GM12872 (cell line): ENCODE data around the gene PNCK.

Experiments used
- TF ChIP-seq, protein P1 (sequence below): IDR thresholded peaks from 3 replicates; pipeline ENCODE4 v1.5.1; 2011; ENCODE audit warnings: low read depth, mild to moderate bottlenecking, low read length, moderate library complexity; ENCODE audit not compliant: insufficient read depth

The PNCK gene

GRCh38 chrX:153621949-153622598, 51.5 kb downstream of the PNCK start:
- TF ChIP-seq, protein P1, sequence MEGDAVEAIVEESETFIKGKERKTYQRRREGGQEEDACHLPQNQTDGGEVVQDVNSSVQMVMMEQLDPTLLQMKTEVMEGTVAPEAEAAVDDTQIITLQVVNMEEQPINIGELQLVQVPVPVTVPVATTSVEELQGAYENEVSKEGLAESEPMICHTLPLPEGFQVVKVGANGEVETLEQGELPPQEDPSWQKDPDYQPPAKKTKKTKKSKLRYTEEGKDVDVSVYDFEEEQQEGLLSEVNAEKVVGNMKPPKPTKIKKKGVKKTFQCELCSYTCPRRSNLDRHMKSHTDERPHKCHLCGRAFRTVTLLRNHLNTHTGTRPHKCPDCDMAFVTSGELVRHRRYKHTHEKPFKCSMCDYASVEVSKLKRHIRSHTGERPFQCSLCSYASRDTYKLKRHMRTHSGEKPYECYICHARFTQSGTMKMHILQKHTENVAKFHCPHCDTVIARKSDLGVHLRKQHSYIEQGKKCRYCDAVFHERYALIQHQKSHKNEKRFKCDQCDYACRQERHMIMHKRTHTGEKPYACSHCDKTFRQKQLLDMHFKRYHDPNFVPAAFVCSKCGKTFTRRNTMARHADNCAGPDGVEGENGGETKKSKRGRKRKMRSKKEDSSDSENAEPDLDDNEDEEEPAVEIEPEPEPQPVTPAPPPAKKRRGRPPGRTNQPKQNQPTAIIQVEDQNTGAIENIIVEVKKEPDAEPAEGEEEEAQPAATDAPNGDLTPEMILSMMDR = no peak

GRCh38 chrX:153620576-153620975, 53.0 kb downstream of the PNCK start:
- TF ChIP-seq, protein P1 = no peak
